GM12874 (cell line): Measurements from ENCODE around the gene HILPDA.

ENCODE experiments used
- CTCF ChIP-seq: IDR thresholded peaks from 2 replicates; pipeline ENCODE4 v1.5.1; 2011; ENCODE audit warnings: low read depth, mild to moderate bottlenecking, control low read depth, low read length, moderate library complexity; ENCODE audit not compliant: insufficient read depth

The HILPDA gene

GRCh38 chr7:128424686-128425275 is 30.9 kb upstream of the HILPDA start:
- TF ChIP-seq CTCF: no peak

GRCh38 chr7:128425850-128426249 is 29.8 kb upstream of the HILPDA start:
- peak; percentile 92 for TF ChIP-seq CTCF

GRCh38 chr7:128427289-128427891 is 28.3 kb upstream of the HILPDA start:
- TF ChIP-seq CTCF: peak; percentile 60

- TF ChIP-seq CTCF: no peak
These were observed 25.5 kb upstream of the HILPDA start for GRCh38 chr7:128430207-128430606.

- TF ChIP-seq CTCF: no peak
These were observed 24.5 kb upstream of the HILPDA start for GRCh38 chr7:128431221-128431620.

GRCh38 chr7:128431754-128432153 is 23.9 kb upstream of the HILPDA start:
- TF ChIP-seq CTCF: no peak

- TF ChIP-seq CTCF: no peak
These were observed 21.0 kb upstream of the HILPDA start for GRCh38 chr7:128434413-128435326.
